Transverse colon (tissue), 4 donors: ENCODE results near the gene GEN1. TPM values are rescaled to one million over a fixed set of nuclear protein-coding genes. Genes with fewer than 3 reads are reported as not detected.

Source experiments
- DNase-seq: peaks from one replicate; pipeline ENCODE4 v3.0.0-alpha.2; 2019
- H3K27ac ChIP-seq, 4 donors: fragments of 200-600 bp; sonication (generic); 2 replicates each; pipeline ENCODE4 v1.5.1; 2016 to 2018; ENCODE audit warnings: inconsistent platforms in 4 of 4
- H3K27me3 ChIP-seq: fragments of 200-600 bp; sonication (generic); 2 replicates; pipeline ENCODE4 v1.5.1; 2017; ENCODE audit warnings: inconsistent platforms
- H3K36me3 ChIP-seq, 4 donors: fragments of 200-600 bp; sonication (generic); 2 replicates each; pipeline ENCODE4 v1.5.1; 2017 to 2019; ENCODE audit warnings: inconsistent platforms in 4 of 4
- H3K4me1 ChIP-seq, 4 donors: fragments of 200-600 bp; sonication (generic); 2 replicates each; pipeline ENCODE4 v1.5.1; 2017 to 2020; ENCODE audit warnings: inconsistent platforms in 4 of 4
- H3K4me3 ChIP-seq, 4 donors: fragments of 200-600 bp; sonication (generic); 1 replicate in 1 of 4; 2 replicates in 3 of 4; pipeline versions ENCODE4 v1.5.1 to v1.6.1; 2017 to 2019; ENCODE audit warnings: inconsistent platforms in 4 of 4
- H3K9me3 ChIP-seq, 2 donors: fragments of 200-600 bp; sonication (generic); 2 replicates each; pipeline ENCODE4 v1.5.1; 2017 to 2019; ENCODE audit warnings: inconsistent platforms in 2 of 2
- EP300 ChIP-seq: sonication (generic); formaldehyde crosslinking; IDR thresholded peaks from one replicate; pipeline ENCODE4 v1.6.1; 2017; ENCODE audit warnings: antibody characterized with exemption, low read depth
- POLR2A ChIP-seq: fragments of 450-650 bp; IDR thresholded peaks from one replicate; pipeline ENCODE4 v1.6.1; 2016; ENCODE audit warnings: antibody characterized with exemption, mild to moderate bottlenecking, moderate library complexity
- POLR2AphosphoS5 ChIP-seq, 3 donors: sonication (generic); formaldehyde crosslinking; IDR thresholded peaks; one replicate each; pipeline ENCODE4 v1.6.1; 2016; ENCODE audit warnings: antibody characterized with exemption in 3 of 3
- WGBS, 2 donors: methylation state at CpG; one replicate each; pipeline ENCODE4 v1.1.5; 2018; ENCODE audit warnings: low coverage in 1 of 2; 5-methylcytosine and 5-hydroxymethylcytosine counted together
- in situ Hi-C, 4 donors: fragments of 200-750 bp; cut with MboI; loops; one replicate each; pipeline versions ENCODE4 v1.15.0 to v1.15.1; 2017; ENCODE audit warnings: low sequenced_read_pairs in 3 of 4, low pct_ligation_motif_present in 1 of 4, low pct_unique_long_range_greater_than_20kb in 1 of 4
- intact Hi-C: fragments of 100-400 bp; cut with DNase I; formaldehyde crosslinking; loops from one replicate; pipeline ENCODE4 v1.15.1; 2023; ENCODE audit warnings: low total_unique reads
- total RNA-seq, 4 donors: library from RNA; depleted of rRNA; stranded (reverse); fragments of >200 nt; gene quantifications; one replicate each; pipeline ENCODE4 v1.1.0, GENCODE V29; 2016
- TF ChIP-seq, protein P1 (sequence below), 5 experiments: fragments of 200-600 bp in 3 of 5; fragments of 450-650 bp in 2 of 5; sonication (generic) in 3 of 5; IDR thresholded peaks; 1 replicate in 2 of 5; 2 replicates in 3 of 5; pipeline ENCODE4 v1.5.1; 2016 to 2017; ENCODE audit warnings: antibody characterized with exemption in 5 of 5, inconsistent platforms in 3 of 5, mild to moderate bottlenecking in 2 of 5, moderate library complexity in 1 of 5

The GEN1 gene
- total RNA-seq, 4 donors from 2014 or later: 36.4 to 110 (median 63.7) TPM

DNA sequence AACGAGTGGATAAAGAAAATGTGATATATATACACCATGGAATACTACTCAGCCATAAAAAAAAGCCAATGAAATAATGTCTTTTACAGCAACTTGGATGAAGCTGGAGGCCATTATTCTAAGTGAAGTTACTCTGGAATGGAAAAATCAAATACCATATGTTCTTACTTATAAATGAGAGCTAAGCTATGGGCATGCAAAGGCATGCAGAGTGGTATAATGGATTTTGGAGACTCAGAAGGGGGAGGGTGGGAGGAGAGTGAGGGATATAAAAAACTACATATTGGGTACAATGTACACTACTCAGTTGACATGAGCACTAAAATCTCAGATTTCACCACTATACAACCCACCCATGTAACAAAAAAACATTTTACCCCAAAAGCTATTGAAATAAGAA, 60.7 kb downstream of the GEN1 start:
- 70 to 83% methylated on average over 1 of the region's 1 CpG for WGBS, 2 donors
- Histone ChIP-seq H3K4me1 (peaks cover 0 to 8% (median 4%) of the 10 kb centered on the region in 4 donors), H3K27ac (no peak overlapping the region), H3K9me3 (no peaks in the 10 kb centered on the region), H3K4me3 (no peak overlapping the region), H3K36me3 (no peaks in the 10 kb centered on the region), H3K27me3 (no peaks in the 10 kb centered on the region)
- no peak for DNase-seq
- in situ Hi-C loops: no loop called here
- intact Hi-C loops: no loop called here
- TF ChIP-seq, protein P1, sequence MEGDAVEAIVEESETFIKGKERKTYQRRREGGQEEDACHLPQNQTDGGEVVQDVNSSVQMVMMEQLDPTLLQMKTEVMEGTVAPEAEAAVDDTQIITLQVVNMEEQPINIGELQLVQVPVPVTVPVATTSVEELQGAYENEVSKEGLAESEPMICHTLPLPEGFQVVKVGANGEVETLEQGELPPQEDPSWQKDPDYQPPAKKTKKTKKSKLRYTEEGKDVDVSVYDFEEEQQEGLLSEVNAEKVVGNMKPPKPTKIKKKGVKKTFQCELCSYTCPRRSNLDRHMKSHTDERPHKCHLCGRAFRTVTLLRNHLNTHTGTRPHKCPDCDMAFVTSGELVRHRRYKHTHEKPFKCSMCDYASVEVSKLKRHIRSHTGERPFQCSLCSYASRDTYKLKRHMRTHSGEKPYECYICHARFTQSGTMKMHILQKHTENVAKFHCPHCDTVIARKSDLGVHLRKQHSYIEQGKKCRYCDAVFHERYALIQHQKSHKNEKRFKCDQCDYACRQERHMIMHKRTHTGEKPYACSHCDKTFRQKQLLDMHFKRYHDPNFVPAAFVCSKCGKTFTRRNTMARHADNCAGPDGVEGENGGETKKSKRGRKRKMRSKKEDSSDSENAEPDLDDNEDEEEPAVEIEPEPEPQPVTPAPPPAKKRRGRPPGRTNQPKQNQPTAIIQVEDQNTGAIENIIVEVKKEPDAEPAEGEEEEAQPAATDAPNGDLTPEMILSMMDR (IDR thresholded peaks at IDR 0.05): no peak
- TF ChIP-seq POLR2A (no peak), POLR2AphosphoS5 (IDR thresholded peaks at IDR 0.05) (no peak), EP300 (no peak)

DNA sequence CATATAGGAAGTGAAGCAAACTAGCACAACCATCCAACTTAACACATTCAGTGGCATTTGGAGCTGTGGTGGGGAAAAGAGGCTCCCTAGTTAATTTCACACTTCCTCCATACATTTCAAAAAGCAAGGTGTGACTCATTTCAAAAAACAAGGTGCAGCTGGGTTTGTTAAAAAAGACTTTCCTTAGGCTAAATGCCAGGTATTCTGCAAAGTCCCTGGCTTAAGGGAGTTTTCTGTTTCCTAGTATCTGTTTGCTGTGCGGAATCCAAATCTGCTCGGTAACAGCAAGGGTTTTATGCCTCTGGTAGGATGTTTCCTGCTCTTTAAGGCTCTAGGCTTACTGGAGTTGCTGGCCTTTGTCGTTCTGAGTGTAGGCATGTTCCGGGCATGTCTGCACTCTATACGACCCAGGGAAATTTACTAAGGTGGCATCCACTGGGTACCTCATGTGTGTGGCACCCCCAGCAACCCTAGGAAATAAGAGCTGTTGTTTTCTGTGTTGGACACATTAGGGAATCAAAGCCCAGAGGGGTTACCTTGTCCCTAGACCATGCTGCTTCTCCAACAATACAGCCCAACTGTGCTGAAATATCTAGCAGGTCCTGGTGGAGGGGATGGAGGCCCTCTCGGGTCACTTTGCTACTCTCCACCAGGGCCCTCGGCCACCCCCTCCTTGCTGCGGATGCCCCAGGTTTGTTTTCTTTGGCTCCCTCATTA, 61.7 kb downstream of the GEN1 start:
- Histone ChIP-seq H3K4me3 (no peak overlapping the region), H3K36me3 (no peaks in the 10 kb centered on the region), H3K27ac (peak overlapping the region in 3 of 4 donors; percentile 15 to 35 (median 19)), H3K9me3 (no peaks in the 10 kb centered on the region), H3K4me1 (peaks cover 0 to 8% (median 4%) of the 10 kb centered on the region in 4 donors), H3K27me3 (no peaks in the 10 kb centered on the region)
- DNase-seq: no peak
- no peak for TF ChIP-seq POLR2A
- TF ChIP-seq EP300: no peak
- TF ChIP-seq, protein P1 (IDR thresholded peaks at IDR 0.05): no peak
- no peak for TF ChIP-seq POLR2AphosphoS5 (IDR thresholded peaks at IDR 0.05)
- in situ Hi-C loops (no loop called here), intact Hi-C loops (no loop called here)
- WGBS, 2 donors: 55% methylated on average over 8 of the region's 8 CpGs; no CpG with 5 or more reads in 1 of the 2 donors

DNA sequence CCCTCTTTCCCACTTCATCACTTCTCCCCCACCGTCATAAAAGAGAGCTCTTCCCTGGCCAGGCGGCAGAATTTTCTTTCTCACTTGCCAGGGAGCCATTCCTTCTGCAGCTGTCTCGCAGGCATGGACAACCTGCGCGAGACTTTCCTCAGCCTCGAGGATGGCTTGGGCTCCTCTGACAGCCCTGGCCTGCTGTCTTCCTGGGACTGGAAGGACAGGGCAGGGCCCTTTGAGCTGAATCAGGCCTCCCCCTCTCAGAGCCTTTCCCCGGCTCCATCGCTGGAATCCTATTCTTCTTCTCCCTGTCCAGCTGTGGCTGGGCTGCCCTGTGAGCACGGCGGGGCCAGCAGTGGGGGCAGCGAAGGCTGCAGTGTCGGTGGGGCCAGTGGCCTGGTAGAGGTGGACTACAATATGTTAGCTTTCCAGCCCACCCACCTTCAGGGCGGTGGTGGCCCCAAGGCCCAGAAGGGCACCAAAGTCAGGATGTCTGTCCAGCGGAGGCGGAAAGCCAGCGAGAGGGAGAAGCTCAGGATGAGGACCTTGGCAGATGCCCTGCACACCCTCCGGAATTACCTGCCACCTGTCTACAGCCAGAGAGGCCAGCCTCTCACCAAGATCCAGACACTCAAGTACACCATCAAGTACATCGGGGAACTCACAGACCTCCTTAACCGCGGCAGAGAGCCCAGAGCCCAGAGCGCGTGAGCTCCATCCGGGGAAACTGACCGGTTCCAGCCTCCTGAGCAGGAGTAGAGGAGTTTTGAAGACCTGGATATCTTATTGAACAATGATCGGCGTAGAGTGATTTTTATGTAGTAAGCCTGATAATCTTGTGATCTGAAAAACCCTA, 62.7 kb downstream of the GEN1 start, which contains the start of gene MSGN1:
Gene MSGN1 (plus strand): TSS at position 65 of the 850 bp plus-strand sequence. CDS start 59 bp downstream, at position 124.
- TF ChIP-seq POLR2AphosphoS5 (IDR thresholded peaks at IDR 0.05) (no peak), EP300 (no peak)
- TF ChIP-seq, protein P1 (IDR thresholded peaks at IDR 0.05): no peak
- intact Hi-C loops: no loop called here
- WGBS, 2 donors: 88 to 90% methylated on average over 8 to 26 of the region's 26 CpGs

DNA sequence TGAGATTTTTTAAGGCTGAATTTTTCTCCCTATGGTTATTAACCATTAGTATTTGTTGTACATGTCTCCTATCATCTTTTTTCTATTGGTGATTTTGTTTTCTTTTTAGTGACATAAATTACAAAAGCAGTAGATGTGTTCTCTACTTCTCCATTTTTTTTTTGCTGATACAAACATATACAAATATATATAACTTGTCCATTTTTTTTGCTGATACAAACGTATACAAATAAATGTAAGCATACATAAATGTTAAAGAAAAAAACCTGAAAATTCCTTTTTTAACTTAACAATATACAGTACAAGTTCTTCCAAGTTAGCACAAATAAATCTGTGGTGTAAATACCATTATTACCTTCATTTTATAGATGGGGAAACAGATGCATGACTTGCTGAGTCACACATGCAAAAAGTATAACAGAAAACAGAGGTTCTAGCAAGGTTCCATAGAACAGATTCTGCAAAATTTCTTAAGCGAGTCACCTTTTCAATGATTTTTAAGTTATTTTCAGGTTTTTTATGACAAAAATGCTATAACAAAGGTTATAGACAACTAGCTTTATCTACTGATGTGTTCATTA, 64.4 kb downstream of the GEN1 start:
- WGBS, 2 donors: 78 to 80% methylated on average over 2 of the region's 2 CpGs
- TF ChIP-seq EP300: no peak
- TF ChIP-seq, protein P1 (IDR thresholded peaks at IDR 0.05): no peak
- TF ChIP-seq POLR2AphosphoS5 (IDR thresholded peaks at IDR 0.05): no peak
- no peak for TF ChIP-seq POLR2A
- Histone ChIP-seq H3K4me3 (no peak overlapping the region), H3K27ac (no peak overlapping the region), H3K4me1 (peaks cover 0 to 13% (median 6%) of the 10 kb centered on the region in 4 donors), H3K9me3 (no peaks in the 10 kb centered on the region), H3K27me3 (no peaks in the 10 kb centered on the region), H3K36me3 (no peaks in the 10 kb centered on the region)
- intact Hi-C loops (no loop called here), in situ Hi-C loops (no loop called here)
- no peak for DNase-seq

More for the DNA sequence above, 62.7 kb downstream of the GEN1 start, which contains the start of gene MSGN1:
- no peaks in the 10 kb centered on the region for H3K27me3 ChIP-seq
- in situ Hi-C loops: no loop called here
- DNase-seq: no peak
- no peaks in the 10 kb centered on the region for H3K36me3 ChIP-seq
- peaks cover 0 to 9% (median 4%) of the 10 kb centered on the region in 4 donors for H3K4me1 ChIP-seq
- H3K9me3 ChIP-seq: no peaks in the 10 kb centered on the region
- H3K4me3 ChIP-seq: no peak within 1 kb of the TSS
- H3K27ac ChIP-seq: peak within 1 kb of the TSS in 3 of 4 donors; percentile 15 to 35 (median 19)
